ENCODE results near the gene PARD6B. TPM values are rescaled to one million over a fixed set of nuclear protein-coding genes. Genes with fewer than 3 reads are reported as not detected.

Gene PARD6B
- total and polyA plus RNA-seq, 2 of the 13 experiments (the other 11 are each of a cell fraction or from before 2014, with no cell fraction given), result 6.9 to 22.2 TPM

- peak; percentile 48; the same call in 1 of the 2 replicates for TF ChIP-seq CREM (IDR thresholded peaks at IDR 0.05)
- no peak for TF ChIP-seq CREM (CRISPR knock-in tag; IDR thresholded peaks at IDR 0.05)
- no peak for TF ChIP-seq MBNL3 (CRISPR knock-in tag; conservative IDR thresholded peaks at IDR 0.05)
- TF ChIP-seq ZNF101 (CRISPR knock-in tag; IDR thresholded peaks at IDR 0.05; ENCODE audit: borderline replicate concordance, low read depth), result no peak
- no peak for TF ChIP-seq MEF2D (CRISPR knock-in tag; IDR thresholded peaks at IDR 0.05)
- no peak for TF ChIP-seq ZNF547 (CRISPR knock-in tag; IDR thresholded peaks at IDR 0.05)
- TF ChIP-seq TBP (CRISPR knock-in tag; IDR thresholded peaks at IDR 0.05), result no peak
- no peak for TF ChIP-seq WIZ (CRISPR knock-in tag; IDR thresholded peaks at IDR 0.05)
- TF ChIP-seq ZNF800 (CRISPR knock-in tag; IDR thresholded peaks at IDR 0.05), result no peak
- peak; percentile 69 for TF ChIP-seq PAXIP1 (CRISPR knock-in tag; conservative IDR thresholded peaks at IDR 0.05)
- no peak for TF ChIP-seq DZIP1 (CRISPR knock-in tag; IDR thresholded peaks at IDR 0.05)
- peak; percentile 27; the same call in 1 of the 2 replicates for TF ChIP-seq DRAP1 (CRISPR knock-in tag; IDR thresholded peaks at IDR 0.05)
- peak; percentile 73; the same call in 1 of the 2 replicates for TF ChIP-seq HDAC2 (CRISPR knock-in tag; IDR thresholded peaks at IDR 0.05)
- TF ChIP-seq RFX3 (CRISPR knock-in tag; IDR thresholded peaks at IDR 0.05), result no peak
- TF ChIP-seq ZNF235 (CRISPR knock-in tag; IDR thresholded peaks at IDR 0.05; ENCODE audit: borderline replicate concordance), result no peak
- TF ChIP-seq SNAPC2 (CRISPR knock-in tag; IDR thresholded peaks at IDR 0.05), result no peak
- no peak for TF ChIP-seq MED13 (CRISPR knock-in tag; IDR thresholded peaks at IDR 0.05)
- no peak for TF ChIP-seq ZNF839 (CRISPR knock-in tag; IDR thresholded peaks at IDR 0.05; ENCODE audit: borderline replicate concordance)
- no peak for TF ChIP-seq RELA (CRISPR knock-in tag; IDR thresholded peaks at IDR 0.05)
- peak; percentile 29; the same call in 1 of the 2 replicates for TF ChIP-seq MXD4 (CRISPR knock-in tag; IDR thresholded peaks at IDR 0.05)
- no peak for TF ChIP-seq SUZ12 (IDR thresholded peaks at IDR 0.05; ENCODE audit: low read depth, low read length)
- no peak for TF ChIP-seq ZNF589 (CRISPR knock-in tag; conservative IDR thresholded peaks at IDR 0.05)
Observed at GRCh38 chr20:50788045-50788991, 56.9 kb downstream of the PARD6B start (continued).

All from HepG2 (cell line).